KMS-11 (cell line): ENCODE results near the gene SLAMF9.

Experiments
- H2AFZ ChIP-seq: fragments of 200-600 bp; sonication (generic); 2 replicates; pipeline ENCODE4 v1.6.1; 2016; ENCODE audit warnings: antibody characterized with exemption, mixed run types, low read depth
- H3K27ac ChIP-seq: fragments of 200-600 bp; sonication (generic); 2 replicates; pipeline ENCODE4 v1.6.1; 2016; ENCODE audit warnings: mild to moderate bottlenecking, mixed run types
- H3K27me3 ChIP-seq: fragments of 200-600 bp; sonication (generic); 2 replicates; pipeline ENCODE4 v1.6.1; 2017; ENCODE audit warnings: mild to moderate bottlenecking, low read depth, mixed run types, moderate library complexity; ENCODE audit not compliant: insufficient read depth
- H3K36me3 ChIP-seq: fragments of 200-600 bp; sonication (generic); 2 replicates; pipeline ENCODE4 v1.6.1; 2017; ENCODE audit warnings: mild to moderate bottlenecking, mixed run types; ENCODE audit not compliant: insufficient read depth
- H3K4me1 ChIP-seq: fragments of 200-600 bp; sonication (generic); 2 replicates; pipeline ENCODE4 v1.6.1; 2016; ENCODE audit warnings: mild to moderate bottlenecking, low read depth, mixed run types; ENCODE audit not compliant: poor library complexity, severe bottlenecking
- H3K4me2 ChIP-seq: fragments of 200-600 bp; sonication (generic); 2 replicates; pipeline ENCODE4 v1.7.0; 2016; ENCODE audit warnings: mild to moderate bottlenecking, mixed run types
- H3K4me3 ChIP-seq: fragments of 200-600 bp; sonication (generic); IDR thresholded peaks from 2 replicates; pipeline ENCODE4 v1.6.1; 2017; ENCODE audit warnings: low read depth, low read length, mixed read lengths; ENCODE audit not compliant: insufficient read depth
- H3K79me2 ChIP-seq: fragments of 200-600 bp; sonication (generic); 2 replicates; pipeline ENCODE4 v1.6.1; 2016; ENCODE audit warnings: low read depth, mixed run types; ENCODE audit not compliant: insufficient read depth
- H3K9ac ChIP-seq: fragments of 200-600 bp; sonication (generic); 2 replicates; pipeline ENCODE4 v1.6.1; 2016; ENCODE audit warnings: mild to moderate bottlenecking, mixed run types
- H4K20me1 ChIP-seq: fragments of 200-600 bp; sonication (generic); 2 replicates; pipeline ENCODE4 v1.6.1; 2016; ENCODE audit warnings: mild to moderate bottlenecking, mixed run types; ENCODE audit not compliant: insufficient read depth
- CTCF ChIP-seq: fragments of 200-600 bp; sonication (generic); conservative IDR thresholded peaks from 2 replicates; pipeline ENCODE4 v1.6.1; 2017; ENCODE audit warnings: low read depth, mild to moderate bottlenecking, antibody characterized with exemption, low read length, moderate library complexity, mixed read lengths

Gene SLAMF9

GRCh38 chr1:159952932-159953331, 1.1 kb downstream of the SLAMF9 start:
- TF ChIP-seq CTCF, result no peak
- Histone ChIP-seq H4K20me1 (no peaks in the 10 kb centered on the region), H3K4me1 (no peaks in the 10 kb centered on the region), H3K27me3 (peaks cover 4% of the 10 kb centered on the region; the same call in 1 of the 2 replicates), H3K9ac (no peak overlapping the region), H2AFZ (no peak overlapping the region), H3K79me2 (no peaks in the 10 kb centered on the region), H3K4me2 (no peak overlapping the region), H3K27ac (no peak overlapping the region), H3K36me3 (no peaks in the 10 kb centered on the region), H3K4me3 (no peak overlapping the region)

DNA sequence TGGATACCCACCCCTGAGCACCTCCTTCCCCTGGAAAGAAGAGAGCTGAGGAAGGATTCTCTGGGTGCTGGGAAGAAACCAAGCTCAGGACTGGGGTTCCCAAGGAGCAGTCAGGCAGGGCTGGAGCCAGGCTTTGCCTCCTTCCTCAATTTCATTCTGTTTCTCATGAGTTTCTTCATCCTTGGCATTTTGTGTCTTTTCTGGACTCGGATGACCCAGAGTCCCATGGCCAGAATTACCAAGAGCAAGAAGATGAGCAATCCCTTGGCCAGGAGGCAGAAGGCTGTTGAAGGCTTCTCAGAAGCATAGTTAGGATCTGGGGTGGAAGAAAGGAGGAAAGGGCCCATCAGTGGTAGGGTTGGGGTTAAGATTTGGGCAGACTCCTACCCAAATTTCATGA, 2.5 kb downstream of the SLAMF9 start:
- H4K20me1 ChIP-seq, result no peaks in the 10 kb centered on the region

GRCh38 chr1:159951016-159951415, 3.0 kb downstream of the SLAMF9 start:
- Histone ChIP-seq H3K4me1 (no peaks in the 10 kb centered on the region), H3K4me2 (no peak overlapping the region), H3K27me3 (peaks cover 4% of the 10 kb centered on the region; the same call in 1 of the 2 replicates), H3K79me2 (no peaks in the 10 kb centered on the region), H3K27ac (no peak overlapping the region), H4K20me1 (no peaks in the 10 kb centered on the region), H2AFZ (no peak overlapping the region), H3K9ac (no peak overlapping the region), H3K4me3 (no peak overlapping the region), H3K36me3 (no peaks in the 10 kb centered on the region)
- TF ChIP-seq CTCF, result no peak

More for the DNA sequence above, 2.5 kb downstream of the SLAMF9 start:
- H3K27ac ChIP-seq, result no peak overlapping the region
- no peak overlapping the region for H3K4me3 ChIP-seq
- no peak overlapping the region for H3K9ac ChIP-seq
- TF ChIP-seq CTCF, result no peak
- H3K4me2 ChIP-seq, result no peak overlapping the region
- no peak overlapping the region for H2AFZ ChIP-seq
- no peaks in the 10 kb centered on the region for H3K4me1 ChIP-seq
- no peaks in the 10 kb centered on the region for H3K36me3 ChIP-seq
- no peaks in the 10 kb centered on the region for H3K79me2 ChIP-seq
- H3K27me3 ChIP-seq, result peaks cover 4% of the 10 kb centered on the region; the same call in 1 of the 2 replicates

DNA sequence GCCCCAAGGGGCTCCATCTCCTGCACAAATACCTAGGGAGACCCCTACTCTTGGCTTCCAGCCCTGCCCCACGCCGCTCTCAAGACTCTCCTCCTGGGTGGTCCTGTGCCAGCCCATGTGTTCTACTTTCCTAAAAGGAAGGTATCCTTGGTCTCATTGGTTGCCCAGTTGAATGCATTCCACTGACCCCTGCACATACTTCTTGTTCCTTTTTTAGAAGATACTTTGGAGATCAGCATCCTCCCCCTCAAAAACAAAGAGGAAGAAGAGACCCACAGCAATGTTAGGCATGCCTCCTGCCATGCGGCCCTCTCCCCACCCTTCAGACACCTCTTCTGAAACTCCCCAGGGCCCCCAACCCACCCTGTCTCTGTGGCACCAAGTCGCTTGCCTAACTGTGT, 4.1 kb downstream of the SLAMF9 start:
- Histone ChIP-seq H4K20me1 (no peaks in the 10 kb centered on the region), H3K4me1 (peaks cover 4% of the 10 kb centered on the region), H3K36me3 (no peaks in the 10 kb centered on the region), H3K27me3 (peaks cover 11% of the 10 kb centered on the region; the same call in 1 of the 2 replicates), H3K4me2 (no peak overlapping the region), H2AFZ (no peak overlapping the region), H3K9ac (no peak overlapping the region), H3K27ac (no peak overlapping the region), H3K79me2 (no peaks in the 10 kb centered on the region), H3K4me3 (no peak overlapping the region)
- no peak for TF ChIP-seq CTCF

- Histone ChIP-seq H3K9ac (no peak overlapping the region), H3K79me2 (no peaks in the 10 kb centered on the region), H3K27ac (no peak overlapping the region), H4K20me1 (no peaks in the 10 kb centered on the region), H3K4me2 (no peak overlapping the region), H2AFZ (no peak overlapping the region), H3K36me3 (no peaks in the 10 kb centered on the region), H3K27me3 (peaks cover 16% of the 10 kb centered on the region; the same call in 1 of the 2 replicates), H3K4me3 (no peak overlapping the region), H3K4me1 (peaks cover 5% of the 10 kb centered on the region)
- no peak for TF ChIP-seq CTCF
These were observed 4.9 kb downstream of the SLAMF9 start for GRCh38 chr1:159949123-159949522.
